ENCODE data around the gene GNL3.

DNA sequence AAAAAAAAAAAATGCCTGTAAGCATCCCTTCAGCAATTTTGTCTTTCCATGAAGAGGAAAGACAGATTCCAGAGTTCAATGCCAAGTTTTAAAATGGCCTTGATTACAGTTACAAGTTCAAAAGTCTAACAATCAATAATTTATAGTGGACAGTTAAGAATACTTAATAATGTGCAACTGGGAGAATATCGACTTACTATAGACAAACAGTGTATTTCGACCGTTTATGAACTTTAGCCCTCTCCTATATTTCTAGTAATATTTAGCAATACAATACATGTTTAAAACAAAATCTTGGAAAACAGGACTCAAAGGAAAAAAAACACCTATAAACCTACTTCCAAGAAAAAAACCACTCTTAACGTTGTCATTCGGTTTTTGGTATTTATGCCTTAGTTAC lies 1.6 kb upstream of the GNL3 start:
- TF ChIP-seq, protein P1, sequence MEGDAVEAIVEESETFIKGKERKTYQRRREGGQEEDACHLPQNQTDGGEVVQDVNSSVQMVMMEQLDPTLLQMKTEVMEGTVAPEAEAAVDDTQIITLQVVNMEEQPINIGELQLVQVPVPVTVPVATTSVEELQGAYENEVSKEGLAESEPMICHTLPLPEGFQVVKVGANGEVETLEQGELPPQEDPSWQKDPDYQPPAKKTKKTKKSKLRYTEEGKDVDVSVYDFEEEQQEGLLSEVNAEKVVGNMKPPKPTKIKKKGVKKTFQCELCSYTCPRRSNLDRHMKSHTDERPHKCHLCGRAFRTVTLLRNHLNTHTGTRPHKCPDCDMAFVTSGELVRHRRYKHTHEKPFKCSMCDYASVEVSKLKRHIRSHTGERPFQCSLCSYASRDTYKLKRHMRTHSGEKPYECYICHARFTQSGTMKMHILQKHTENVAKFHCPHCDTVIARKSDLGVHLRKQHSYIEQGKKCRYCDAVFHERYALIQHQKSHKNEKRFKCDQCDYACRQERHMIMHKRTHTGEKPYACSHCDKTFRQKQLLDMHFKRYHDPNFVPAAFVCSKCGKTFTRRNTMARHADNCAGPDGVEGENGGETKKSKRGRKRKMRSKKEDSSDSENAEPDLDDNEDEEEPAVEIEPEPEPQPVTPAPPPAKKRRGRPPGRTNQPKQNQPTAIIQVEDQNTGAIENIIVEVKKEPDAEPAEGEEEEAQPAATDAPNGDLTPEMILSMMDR (IDR thresholded peaks at IDR 0.05; ENCODE audit: low read depth, low read length): no peak
- no peak for TF ChIP-seq EZH2phosphoT487 (IDR thresholded peaks at IDR 0.05; ENCODE audit: low read depth)
